Peyer's patch (tissue), 4 donors: ENCODE data around the gene TTLL8. TPM values are rescaled to one million over a fixed set of nuclear protein-coding genes. Genes with fewer than 3 reads are reported as not detected.
A peak's percentile ranks its signal among the peaks of the same experiment; 100 is the strongest.

Experiments used
- DNase-seq, 3 donors: peaks; one replicate each; pipeline ENCODE4 v3.0.0-alpha.2; 2017 to 2019
- H3K27ac ChIP-seq, 4 donors: fragments of 200-600 bp; sonication (generic); one replicate each; pipeline ENCODE4 v1.5.1; 2016 to 2019
- H3K27me3 ChIP-seq, 2 donors: fragments of 200-600 bp; sonication (generic); one replicate each; pipeline ENCODE4 v1.5.1; 2019
- H3K36me3 ChIP-seq, 3 donors: fragments of 200-600 bp; sonication (generic); one replicate each; pipeline ENCODE4 v1.5.1; 2016 to 2019
- H3K4me1 ChIP-seq, 4 donors: fragments of 200-600 bp; sonication (generic); one replicate each; pipeline ENCODE4 v1.5.1; 2016 to 2019
- H3K4me3 ChIP-seq, 4 donors: fragments of 200-600 bp; sonication (generic); 1 replicate in 3 of 4; 2 replicates in 1 of 4; pipeline ENCODE4 v1.5.1; 2016 to 2019; ENCODE audit warnings: mild to moderate bottlenecking in 1 of 4
- H3K9me3 ChIP-seq, 4 donors: fragments of 200-600 bp; sonication (generic); one replicate each; pipeline ENCODE4 v1.5.1; 2016 to 2019; ENCODE audit warnings: mild to moderate bottlenecking in 1 of 4
- POLR2A ChIP-seq, 2 donors: fragments of 450-650 bp; IDR thresholded peaks; one replicate each; pipeline ENCODE4 v1.5.1; 2017; ENCODE audit warnings: antibody characterized with exemption in 2 of 2, mild to moderate bottlenecking in 2 of 2, moderate library complexity in 2 of 2
- total RNA-seq, 4 donors: library from RNA; depleted of rRNA; stranded (reverse); fragments of >200 nt; gene quantifications; one replicate each; pipeline ENCODE4 v1.1.0, GENCODE V29; 2016
- TF ChIP-seq, protein P1 (sequence below), 6 experiments: fragments of 450-650 bp in 4 of 6; fragments of 200-600 bp in 2 of 6; sonication (generic) in 1 of 6; IDR thresholded peaks; one replicate each; pipeline ENCODE4 v1.5.1; 2017 to 2019; ENCODE audit warnings: antibody characterized with exemption in 6 of 6, mild to moderate bottlenecking in 3 of 6, moderate library complexity in 1 of 6

TTLL8 gene
- total RNA-seq, 4 donors from 2014 or later, result not detected

DNA sequence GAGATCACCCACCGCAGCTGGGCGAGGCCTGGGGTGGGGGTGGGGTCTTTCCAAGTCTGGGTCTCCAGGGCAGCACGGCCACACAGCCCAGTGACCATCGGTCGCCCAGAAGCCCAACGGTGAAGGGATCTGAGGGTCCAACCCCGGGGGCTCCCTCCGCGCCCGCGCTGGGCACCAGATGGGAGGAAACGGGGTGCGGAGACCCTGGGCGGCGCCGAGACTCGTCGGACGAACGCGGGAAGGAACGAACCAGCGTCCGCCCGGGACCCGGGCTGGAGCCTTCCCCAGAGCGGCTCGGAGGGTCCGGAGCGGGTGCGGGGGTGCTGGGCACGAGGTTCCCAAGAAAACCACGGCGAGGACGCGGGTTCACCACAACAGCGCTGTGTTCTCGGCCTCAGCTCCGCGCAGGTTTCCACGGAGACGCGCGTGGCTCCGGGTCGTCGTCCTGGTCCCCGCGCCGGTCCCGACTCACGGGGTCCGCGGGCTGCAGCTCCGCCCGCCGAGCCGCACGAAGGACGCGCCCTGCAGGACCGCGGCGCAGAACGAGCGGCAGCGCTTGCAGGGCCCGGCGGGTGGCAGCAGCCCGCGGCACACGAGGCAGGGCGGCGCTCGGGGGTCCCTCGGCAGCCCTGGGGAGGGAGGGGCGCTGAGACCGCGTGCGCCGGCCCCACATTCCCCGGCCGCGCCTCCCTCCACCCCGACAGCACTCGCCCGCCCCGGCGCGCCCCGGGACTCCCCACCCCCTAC is 43.3 kb downstream of the TTLL8 start:
- Histone ChIP-seq H3K27me3 (peaks cover 4 to 38% of the 10 kb centered on the region in 2 donors), H3K9me3 (no peaks in the 10 kb centered on the region), H3K4me3 (peak overlapping the region in 2 of 4 donors; percentile 12 to 34), H3K36me3 (no peaks in the 10 kb centered on the region), H3K4me1 (peaks cover 0 to 43% (median 19%) of the 10 kb centered on the region in 4 donors), H3K27ac (no peak overlapping the region)
- DNase-seq, result peak in 1 of 3 donors; percentile 41
- no peak for TF ChIP-seq POLR2A (IDR thresholded peaks at IDR 0.05)
- TF ChIP-seq, protein P1, sequence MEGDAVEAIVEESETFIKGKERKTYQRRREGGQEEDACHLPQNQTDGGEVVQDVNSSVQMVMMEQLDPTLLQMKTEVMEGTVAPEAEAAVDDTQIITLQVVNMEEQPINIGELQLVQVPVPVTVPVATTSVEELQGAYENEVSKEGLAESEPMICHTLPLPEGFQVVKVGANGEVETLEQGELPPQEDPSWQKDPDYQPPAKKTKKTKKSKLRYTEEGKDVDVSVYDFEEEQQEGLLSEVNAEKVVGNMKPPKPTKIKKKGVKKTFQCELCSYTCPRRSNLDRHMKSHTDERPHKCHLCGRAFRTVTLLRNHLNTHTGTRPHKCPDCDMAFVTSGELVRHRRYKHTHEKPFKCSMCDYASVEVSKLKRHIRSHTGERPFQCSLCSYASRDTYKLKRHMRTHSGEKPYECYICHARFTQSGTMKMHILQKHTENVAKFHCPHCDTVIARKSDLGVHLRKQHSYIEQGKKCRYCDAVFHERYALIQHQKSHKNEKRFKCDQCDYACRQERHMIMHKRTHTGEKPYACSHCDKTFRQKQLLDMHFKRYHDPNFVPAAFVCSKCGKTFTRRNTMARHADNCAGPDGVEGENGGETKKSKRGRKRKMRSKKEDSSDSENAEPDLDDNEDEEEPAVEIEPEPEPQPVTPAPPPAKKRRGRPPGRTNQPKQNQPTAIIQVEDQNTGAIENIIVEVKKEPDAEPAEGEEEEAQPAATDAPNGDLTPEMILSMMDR (IDR thresholded peaks at IDR 0.05), result no peak

DNA sequence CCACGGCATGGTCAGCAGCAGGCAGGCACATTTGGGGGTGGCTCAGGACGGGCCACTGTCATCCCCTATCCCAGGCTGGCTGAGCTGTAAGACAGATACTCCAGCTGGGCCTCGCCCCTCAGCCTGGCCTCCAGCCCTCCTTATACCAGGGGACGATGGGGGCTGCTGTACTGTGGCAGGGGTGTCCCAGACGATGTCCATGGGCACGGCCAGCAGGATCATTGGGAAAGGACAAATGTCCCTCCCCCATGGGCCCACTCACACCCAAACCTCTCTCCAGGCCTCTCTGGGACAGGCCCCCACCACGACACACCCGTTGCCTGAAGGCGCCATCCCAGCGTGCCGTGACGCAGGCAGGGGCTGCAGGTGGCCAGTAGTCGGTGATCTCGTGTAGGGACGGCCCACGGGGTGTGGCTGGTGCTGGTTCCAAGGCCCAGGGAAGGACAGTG is 44.0 kb downstream of the TTLL8 start:
- Histone ChIP-seq H3K27ac (no peak overlapping the region), H3K9me3 (no peaks in the 10 kb centered on the region), H3K36me3 (no peaks in the 10 kb centered on the region), H3K4me3 (no peak overlapping the region), H3K4me1 (peaks cover 0 to 43% (median 19%) of the 10 kb centered on the region in 4 donors), H3K27me3 (peaks cover 4 to 38% of the 10 kb centered on the region in 2 donors)
- peak in 1 of 3 donors; percentile 45 for DNase-seq
- TF ChIP-seq, protein P1 (IDR thresholded peaks at IDR 0.05), result no peak
- TF ChIP-seq POLR2A (IDR thresholded peaks at IDR 0.05), result no peak

DNA sequence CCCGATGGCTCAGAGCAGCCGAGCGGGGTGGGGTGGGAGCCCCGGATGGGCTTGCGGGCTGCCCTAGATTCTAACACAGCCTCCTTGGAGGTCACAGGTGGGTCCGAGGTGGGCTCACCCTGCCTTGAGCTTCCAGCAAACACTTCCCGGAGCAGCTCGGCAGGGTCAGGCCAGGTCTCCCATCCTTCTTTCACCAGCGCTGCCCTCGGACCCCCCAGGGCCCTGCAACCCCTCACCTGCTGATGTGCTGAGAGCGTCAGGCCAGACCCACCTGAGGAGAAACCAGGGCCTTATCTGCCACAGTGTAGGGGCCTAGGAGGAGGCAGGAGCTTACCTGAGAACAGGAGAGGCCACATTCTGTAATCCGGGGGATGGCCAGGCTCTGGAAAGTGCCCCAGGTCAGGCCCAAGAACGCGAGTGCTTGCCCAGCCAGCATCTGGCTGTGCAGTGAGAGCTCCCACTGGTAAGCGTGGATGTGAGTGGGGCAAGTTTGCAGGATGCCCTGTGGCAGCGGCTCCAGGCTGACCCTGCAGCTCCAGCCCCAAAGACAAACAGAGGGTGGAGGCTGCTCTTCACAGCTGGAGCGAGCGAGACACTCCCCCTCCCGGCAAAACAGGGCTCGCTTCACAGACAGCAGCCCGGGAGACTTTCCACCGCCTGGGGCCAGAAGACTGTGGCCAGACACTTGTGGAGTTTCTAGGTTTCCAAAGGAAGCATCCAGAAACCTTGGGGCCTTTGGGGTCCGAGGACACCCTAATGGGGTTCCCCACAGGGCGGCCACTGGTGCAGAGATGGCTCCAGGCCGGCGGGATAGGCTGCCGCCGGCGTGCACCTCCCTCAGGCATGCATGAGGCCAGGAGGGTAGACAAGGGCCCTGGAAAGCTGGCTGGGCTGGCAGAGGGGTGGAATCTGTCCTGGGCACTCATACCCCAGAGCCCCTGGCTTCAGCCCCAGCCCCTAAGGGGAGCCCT is 45.6 kb downstream of the TTLL8 start, which contains the start of gene IL17REL:
IL17REL (minus strand) TSS at position 555 of the 971 bp plus-strand sequence; CDS start at position 436, 119 bp downstream.
- H3K4me3 ChIP-seq, result no peak within 1 kb of the TSS
- no peak for TF ChIP-seq POLR2A (IDR thresholded peaks at IDR 0.05)
- TF ChIP-seq, protein P1 (IDR thresholded peaks at IDR 0.05), result peak in 3 of 6 experiments; percentile 45 to 53 (median 45)
- peak in 2 of 3 donors; percentile 62 to 65 for DNase-seq
- peaks cover 0 to 42% (median 19%) of the 10 kb centered on the region in 4 donors for H3K4me1 ChIP-seq
- H3K9me3 ChIP-seq, result no peaks in the 10 kb centered on the region
- no peaks in the 10 kb centered on the region for H3K36me3 ChIP-seq
- H3K27ac ChIP-seq, result no peak within 1 kb of the TSS
- peaks cover 4 to 38% of the 10 kb centered on the region in 2 donors for H3K27me3 ChIP-seq

DNA sequence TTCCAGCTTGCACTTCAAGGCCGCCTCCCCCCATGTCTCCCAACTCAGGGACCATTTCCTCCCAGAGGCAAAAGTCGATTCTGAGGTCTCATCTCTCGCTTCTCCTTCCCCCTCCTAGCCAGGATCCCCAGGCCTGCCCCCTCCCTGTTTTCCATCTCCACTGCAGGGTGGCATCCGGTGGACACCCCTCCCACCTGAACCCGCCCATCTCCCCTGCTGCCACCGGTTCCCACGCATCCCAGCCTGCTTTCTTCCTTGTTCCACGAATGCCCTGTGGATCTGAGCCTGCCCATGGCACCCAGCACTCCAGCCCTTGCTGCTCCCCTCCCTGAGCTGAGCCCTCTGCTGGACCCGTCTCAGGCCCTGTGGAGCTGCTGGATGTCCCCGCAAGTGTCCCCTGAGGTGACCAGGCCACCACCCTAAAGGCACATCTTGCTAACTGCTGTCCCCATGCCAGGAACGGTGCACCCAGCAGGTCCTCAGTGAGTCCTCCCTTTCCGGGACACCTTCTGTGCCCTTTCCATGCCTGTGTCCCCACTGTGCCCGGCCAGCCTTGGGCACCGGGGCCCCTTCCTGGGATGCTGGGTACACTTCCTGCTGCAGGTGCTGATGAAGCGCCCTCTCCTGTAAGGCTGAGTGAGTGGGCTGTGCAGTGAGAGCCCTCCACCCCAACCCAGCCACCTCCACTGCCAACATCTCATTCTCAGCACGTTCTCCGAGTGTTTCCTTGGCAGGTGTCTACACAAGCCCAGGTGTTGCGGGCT is 46.5 kb downstream of the TTLL8 start:
- Histone ChIP-seq H3K4me3 (no peak overlapping the region), H3K4me1 (peaks cover 0 to 34% (median 19%) of the 10 kb centered on the region in 4 donors), H3K36me3 (no peaks in the 10 kb centered on the region), H3K27me3 (peaks cover 4 to 38% of the 10 kb centered on the region in 2 donors), H3K9me3 (no peaks in the 10 kb centered on the region), H3K27ac (no peak overlapping the region)
- peak in 1 of 3 donors; percentile 51 for DNase-seq
- TF ChIP-seq, protein P1 (IDR thresholded peaks at IDR 0.05), result no peak
- no peak for TF ChIP-seq POLR2A (IDR thresholded peaks at IDR 0.05)
